Natural killer cell (primary cell): ENCODE measurements around the gene NOL3. TPM values are rescaled to one million over a fixed set of nuclear protein-coding genes. Genes with fewer than 3 reads are reported as not detected.
A peak's percentile ranks its signal among the peaks of the same experiment; 100 is the strongest.

ENCODE experiments used
- ATAC-seq, 3 donors: fragments of 150-1000 bp in 2 of 3; fragments of 200-7000 bp in 1 of 3; cut with Tn5 transposase; 1 replicate in 1 of 3; 2 replicates in 2 of 3; pipeline ENCODE4 v1.10.0; 2021; ENCODE audit warnings: mild to moderate bottlenecking in 2 of 3, moderate library complexity in 2 of 3
- DNase-seq, 2 donors: peaks; one replicate each; pipeline versions ENCODE4 v3.0.0 to v3.0.0-alpha.2; 2013 to 2021; ENCODE audit warnings: mixed read lengths in 1 of 2
- H3K27ac ChIP-seq: one replicate; pipeline ENCODE4 v1.5.1; 2013; ENCODE audit warnings: mild to moderate bottlenecking, low read length
- H3K27me3 ChIP-seq: one replicate; pipeline ENCODE4 v1.6.1; 2013; ENCODE audit warnings: low read length; ENCODE audit not compliant: control insufficient read depth, insufficient read depth
- H3K36me3 ChIP-seq: one replicate; pipeline ENCODE4 v1.6.1; 2013; ENCODE audit warnings: low read length; ENCODE audit not compliant: control insufficient read depth, insufficient read depth
- H3K4me1 ChIP-seq: one replicate; pipeline ENCODE4 v1.6.1; 2013; ENCODE audit warnings: low read length; ENCODE audit not compliant: control insufficient read depth, insufficient read depth
- H3K4me3 ChIP-seq: one replicate; pipeline ENCODE4 v1.5.1; 2013; ENCODE audit warnings: low read length
- H3K9me3 ChIP-seq: one replicate; pipeline ENCODE4 v1.6.1; 2013; ENCODE audit warnings: low read length; ENCODE audit not compliant: control insufficient read depth, insufficient read depth
- H3K27ac Mint-ChIP-seq, 2 donors: one replicate each; pipeline ENCODE4 v1.8.0; 2022; ENCODE audit warnings: mild to moderate bottlenecking in 2 of 2, mixed read lengths in 2 of 2, moderate library complexity in 1 of 2
- H3K27me3 Mint-ChIP-seq, 2 donors: one replicate each; pipeline ENCODE4 v1.8.0; 2022; ENCODE audit warnings: low read depth in 2 of 2, mixed read lengths in 2 of 2
- H3K36me3 Mint-ChIP-seq: one replicate; pipeline ENCODE4 v1.8.0; 2022; ENCODE audit warnings: mixed read lengths
- H3K4me1 Mint-ChIP-seq, 2 donors: one replicate each; pipeline ENCODE4 v1.8.0; 2022; ENCODE audit warnings: mixed read lengths in 2 of 2
- H3K4me3 Mint-ChIP-seq: one replicate; pipeline ENCODE4 v1.8.0; 2022; ENCODE audit warnings: mild to moderate bottlenecking, moderate library complexity, mixed read lengths
- H3K9me3 Mint-ChIP-seq, 2 donors: one replicate each; pipeline ENCODE4 v1.8.0; 2022; ENCODE audit warnings: mixed read lengths in 2 of 2
- WGBS: methylation state at CpG from one replicate; pipeline ENCODE4 v1.1.7; 2013; ENCODE audit warnings: missing lambda C conversion rate; ENCODE audit not compliant: insufficient coverage; 5-methylcytosine and 5-hydroxymethylcytosine counted together
- intact Hi-C: fragments of 100-400 bp; cut with micrococcal nuclease; formaldehyde crosslinking; loops from one replicate; pipeline ENCODE4 v1.14.2; 2022
- total RNA-seq, 4 donors: library from RNA; stranded (reverse); fragments of 120-200 nt in 1 of 4; gene quantifications; one replicate each; pipeline versions ENCODE4 v1.2.3 to v1.2.4, GENCODE V29; 2013 to 2022
- TF ChIP-seq, protein P1 (sequence below): fragments of 200-600 bp; IDR thresholded peaks from one replicate; pipeline ENCODE4 v1.8.0; 2022; ENCODE audit warnings: antibody characterized with exemption

NOL3 gene
- total RNA-seq, 3 donors from 2014 or later (not counting 1 experiment from before 2014, with no cell fraction given): 0.88 to 1.3 (median 1.3) TPM

DNA sequence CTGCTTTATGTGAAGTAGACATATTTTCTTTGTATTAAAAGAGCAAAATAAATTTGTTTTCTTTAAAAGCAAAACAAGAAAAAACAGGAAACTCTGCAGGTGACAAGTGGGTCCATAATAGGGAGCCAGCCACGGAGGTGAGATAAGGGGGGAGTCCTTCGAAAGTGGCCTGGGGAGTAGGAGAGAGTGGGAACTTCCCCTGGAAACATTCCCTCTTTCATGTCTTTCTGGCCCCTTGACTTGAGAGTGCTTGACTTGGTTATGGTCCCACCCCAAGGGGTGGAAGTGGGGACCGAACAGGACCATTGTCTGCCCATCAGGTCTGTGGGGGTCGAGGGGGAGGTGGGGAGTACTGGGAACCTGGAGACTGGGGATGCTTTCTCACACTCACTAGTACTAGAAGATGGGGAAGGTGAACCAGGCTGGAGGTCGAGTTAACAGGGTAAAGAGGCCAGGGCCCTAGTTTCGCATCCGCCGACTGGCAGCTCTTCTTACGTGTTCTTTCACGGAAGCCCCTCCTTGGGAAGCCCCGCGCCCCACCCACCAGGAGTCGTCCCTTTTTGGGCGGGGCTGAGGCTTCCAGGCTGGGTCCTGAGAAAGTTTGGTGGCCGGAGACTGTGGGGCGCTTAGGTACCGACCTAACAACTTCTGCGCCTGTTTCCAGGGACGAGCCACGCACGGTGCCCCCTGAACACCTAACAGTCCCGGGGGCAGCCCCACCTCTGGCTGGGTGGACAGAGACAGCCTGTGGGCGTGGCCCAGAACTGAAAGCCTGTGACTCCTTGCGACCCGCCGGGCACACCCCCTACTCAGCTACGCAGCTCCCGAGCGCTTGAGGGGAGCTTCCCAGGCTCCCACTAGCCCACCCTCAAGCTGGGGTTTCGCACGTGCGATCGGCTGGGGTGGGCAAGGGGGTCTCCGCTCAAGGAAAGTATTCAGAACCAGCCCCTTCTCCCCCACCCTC is 11.4 kb upstream of the NOL3 start:
- Histone ChIP-seq H3K36me3 (no peaks in the 10 kb centered on the region), H3K4me1 (peaks cover 77% of the 10 kb centered on the region), H3K4me3 (peak overlapping the region; percentile 93), H3K27me3 (peaks cover 22% of the 10 kb centered on the region), H3K27ac (peak overlapping the region; percentile 88), H3K9me3 (no peaks in the 10 kb centered on the region)
- H3K27ac Mint-ChIP-seq: peak overlapping the region; percentile 80 to 85
- peaks cover 0 to 11% of the 10 kb centered on the region in 2 donors for H3K27me3 Mint-ChIP-seq
- TF ChIP-seq, protein P1, sequence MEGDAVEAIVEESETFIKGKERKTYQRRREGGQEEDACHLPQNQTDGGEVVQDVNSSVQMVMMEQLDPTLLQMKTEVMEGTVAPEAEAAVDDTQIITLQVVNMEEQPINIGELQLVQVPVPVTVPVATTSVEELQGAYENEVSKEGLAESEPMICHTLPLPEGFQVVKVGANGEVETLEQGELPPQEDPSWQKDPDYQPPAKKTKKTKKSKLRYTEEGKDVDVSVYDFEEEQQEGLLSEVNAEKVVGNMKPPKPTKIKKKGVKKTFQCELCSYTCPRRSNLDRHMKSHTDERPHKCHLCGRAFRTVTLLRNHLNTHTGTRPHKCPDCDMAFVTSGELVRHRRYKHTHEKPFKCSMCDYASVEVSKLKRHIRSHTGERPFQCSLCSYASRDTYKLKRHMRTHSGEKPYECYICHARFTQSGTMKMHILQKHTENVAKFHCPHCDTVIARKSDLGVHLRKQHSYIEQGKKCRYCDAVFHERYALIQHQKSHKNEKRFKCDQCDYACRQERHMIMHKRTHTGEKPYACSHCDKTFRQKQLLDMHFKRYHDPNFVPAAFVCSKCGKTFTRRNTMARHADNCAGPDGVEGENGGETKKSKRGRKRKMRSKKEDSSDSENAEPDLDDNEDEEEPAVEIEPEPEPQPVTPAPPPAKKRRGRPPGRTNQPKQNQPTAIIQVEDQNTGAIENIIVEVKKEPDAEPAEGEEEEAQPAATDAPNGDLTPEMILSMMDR: no peak
- ATAC-seq: peak; percentile 25 to 44 (median 30)
- peak overlapping the region; percentile 88 for H3K4me3 Mint-ChIP-seq
- no peaks in the 10 kb centered on the region for H3K9me3 Mint-ChIP-seq
- intact Hi-C loops: loop anchor here (1.0 to 5.0 kb wide), 2 partner anchors 24 to 47 kb away; partner anchors contain the start of gene MATCAP1
- no peaks in the 10 kb centered on the region for H3K36me3 Mint-ChIP-seq
- peaks cover 25 to 45% of the 10 kb centered on the region in 2 donors for H3K4me1 Mint-ChIP-seq
- peak; percentile 50 to 91 for DNase-seq
- WGBS: 6% methylated on average over 34 of the region's 34 CpGs

DNA sequence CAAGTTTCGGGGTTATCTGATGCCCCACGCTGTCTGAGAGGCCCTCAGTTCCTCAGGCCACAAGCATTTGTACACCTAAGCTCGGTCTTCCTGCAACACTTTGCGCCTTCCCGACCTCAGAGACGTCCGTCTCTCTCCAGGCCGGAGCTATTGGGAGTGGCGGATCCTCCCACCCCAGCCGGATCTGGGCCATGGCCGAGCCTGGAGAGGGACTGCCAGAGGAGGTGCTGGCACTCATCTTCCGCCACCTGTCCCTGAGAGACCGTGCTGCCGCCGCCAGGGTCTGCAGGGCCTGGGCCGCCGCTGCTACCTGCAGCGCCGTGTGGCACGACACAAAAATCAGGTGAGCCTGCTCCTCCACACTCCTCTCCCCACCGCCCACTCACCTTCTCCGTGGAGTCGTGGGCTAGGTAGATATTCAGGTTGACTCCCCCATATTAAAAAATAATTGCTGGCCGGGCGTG is 8.7 kb upstream of the NOL3 start:
- Histone ChIP-seq H3K9me3 (no peaks in the 10 kb centered on the region), H3K27me3 (peaks cover 43% of the 10 kb centered on the region), H3K4me1 (peaks cover 75% of the 10 kb centered on the region), H3K4me3 (no peak overlapping the region), H3K36me3 (no peaks in the 10 kb centered on the region), H3K27ac (no peak overlapping the region)
- H3K27me3 Mint-ChIP-seq: peaks cover 0 to 30% of the 10 kb centered on the region in 2 donors
- DNase-seq: peak in 1 of 2 donors; percentile 8
- TF ChIP-seq, protein P1: no peak
- 66% methylated on average over 25 of the region's 25 CpGs for WGBS
- peaks cover 25 to 39% of the 10 kb centered on the region in 2 donors for H3K4me1 Mint-ChIP-seq
- ATAC-seq: no peak
- no peaks in the 10 kb centered on the region for H3K36me3 Mint-ChIP-seq
- H3K9me3 Mint-ChIP-seq: no peaks in the 10 kb centered on the region
- peak overlapping the region; percentile 31 for H3K4me3 Mint-ChIP-seq
- no peak overlapping the region for H3K27ac Mint-ChIP-seq
- intact Hi-C loops: loop anchor here (2.0 kb wide), 1 partner anchor 13 kb away; no protein-coding TSS in a partner anchor

DNA sequence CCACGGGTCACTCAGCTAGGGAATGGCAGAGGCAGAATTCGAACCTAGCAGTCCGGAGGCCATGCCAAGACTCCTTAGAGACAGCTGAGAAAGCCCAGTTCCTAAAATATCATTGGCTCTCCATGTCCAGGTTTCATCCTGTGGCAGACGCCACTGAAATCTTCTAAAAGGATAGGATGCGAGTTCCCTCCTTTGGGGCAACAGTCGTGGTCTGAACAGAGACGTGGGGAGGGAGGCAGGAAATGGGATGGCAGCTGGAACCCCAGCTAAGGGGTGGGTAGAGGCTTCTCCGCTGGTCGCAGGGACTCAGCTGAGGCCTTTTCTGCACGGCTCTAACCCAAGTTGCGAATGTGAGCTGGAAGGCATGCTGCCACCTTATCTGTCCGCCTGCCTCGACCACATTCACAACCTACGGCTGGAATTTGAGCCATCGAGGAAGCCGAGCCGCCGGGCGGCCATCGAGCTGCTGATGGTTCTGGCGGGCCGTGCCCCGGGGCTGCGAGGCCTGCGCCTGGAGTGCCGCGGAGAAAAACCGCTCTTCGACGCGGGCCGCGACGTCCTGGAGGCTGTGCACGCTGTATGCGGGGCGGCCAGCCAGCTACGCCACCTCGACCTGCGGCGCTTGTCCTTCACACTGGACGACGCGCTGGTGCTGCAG is 7.7 kb upstream of the NOL3 start:
- DNase-seq: peak in 1 of 2 donors; percentile 11
- 11% methylated on average over 44 of the region's 44 CpGs for WGBS
- no peaks in the 10 kb centered on the region for H3K9me3 ChIP-seq
- Mint-ChIP-seq H3K27me3 (peaks cover 4 to 39% of the 10 kb centered on the region in 2 donors), H3K36me3 (no peaks in the 10 kb centered on the region), H3K27ac (no peak overlapping the region), H3K4me3 (peak overlapping the region; percentile 37), H3K9me3 (no peaks in the 10 kb centered on the region), H3K4me1 (peaks cover 18 to 29% of the 10 kb centered on the region in 2 donors)
- no peak overlapping the region for H3K27ac ChIP-seq
- TF ChIP-seq, protein P1: no peak
- intact Hi-C loops: no loop called here
- H3K27me3 ChIP-seq: peaks cover 53% of the 10 kb centered on the region
- no peak for ATAC-seq
- H3K4me3 ChIP-seq: no peak overlapping the region
- peaks cover 69% of the 10 kb centered on the region for H3K4me1 ChIP-seq
- no peaks in the 10 kb centered on the region for H3K36me3 ChIP-seq
